ENCODE results near the gene SP7.
A peak's percentile ranks its signal among the peaks of the same experiment; 100 is the strongest.
"Not testable (repeated sequence)": the region's sequence is repeated elsewhere in the genome, so short reads cannot be mapped to it uniquely, and the experiment has no call there.

SP7 gene

GRCh38 chr12:53346491-53346890 is 10.3 kb upstream of the SP7 start:
- DNase-seq (ENCODE audit: low read depth), result no peak

- peak; percentile 43 for DNase-seq (ENCODE audit: low read depth)
Observed at GRCh38 chr12:53345486-53346188, 9.5 kb upstream of the SP7 start.

GRCh38 chr12:53344824-53345485 is 8.8 kb upstream of the SP7 start:
- peak; percentile 63 for DNase-seq (ENCODE audit: low read depth)

- no peak for DNase-seq (ENCODE audit: low read depth)
Observed at GRCh38 chr12:53344487-53344823, 8.3 kb upstream of the SP7 start.

- DNase-seq (ENCODE audit: low read depth), result no peak
Observed at GRCh38 chr12:53343969-53344368, 7.8 kb upstream of the SP7 start.

GRCh38 chr12:53343449-53343848 is 7.3 kb upstream of the SP7 start:
- DNase-seq (ENCODE audit: low read depth), result no peak

GRCh38 chr12:53340398-53340797 is 4.2 kb upstream of the SP7 start:
- DNase-seq (ENCODE audit: low read depth), result no peak

GRCh38 chr12:53338916-53339315 is 2.8 kb upstream of the SP7 start:
- DNase-seq (ENCODE audit: low read depth), result no peak

- no peak for DNase-seq (ENCODE audit: low read depth)
Observed at GRCh38 chr12:53338017-53338416, 1.9 kb upstream of the SP7 start.

GRCh38 chr12:53334822-53335221 is 1.3 kb downstream of the SP7 start:
- DNase-seq (ENCODE audit: low read depth), result no peak

- no peak for DNase-seq (ENCODE audit: low read depth)
Observed at GRCh38 chr12:53333845-53334244, 2.3 kb downstream of the SP7 start.

- no peak for DNase-seq (ENCODE audit: low read depth)
Observed at GRCh38 chr12:53333289-53333688, 2.9 kb downstream of the SP7 start.

GRCh38 chr12:53332744-53333143 is 3.4 kb downstream of the SP7 start:
- no peak for DNase-seq (ENCODE audit: low read depth)

- DNase-seq (ENCODE audit: low read depth), result not testable (repeated sequence)
Observed at GRCh38 chr12:53332339-53332738, 3.8 kb downstream of the SP7 start.

GRCh38 chr12:53330671-53331070 is 5.5 kb downstream of the SP7 start:
- DNase-seq (ENCODE audit: low read depth), result no peak

GRCh38 chr12:53328043-53328435 is 8.1 kb downstream of the SP7 start:
- no peak for DNase-seq (ENCODE audit: low read depth)

- DNase-seq (ENCODE audit: low read depth), result no peak
Observed at GRCh38 chr12:53327435-53328042, 8.6 kb downstream of the SP7 start.

GRCh38 chr12:53326460-53327185 is 9.5 kb downstream of the SP7 start:
- no peak for DNase-seq (ENCODE audit: low read depth)

- no peak for DNase-seq (ENCODE audit: low read depth)
Observed at GRCh38 chr12:53325511-53326061, 10.6 kb downstream of the SP7 start.

- peak; percentile 92 for DNase-seq (ENCODE audit: low read depth)
Observed at GRCh38 chr12:53324779-53325510, 11.2 kb downstream of the SP7 start.

GRCh38 chr12:53324113-53324778 is 11.9 kb downstream of the SP7 start:
- DNase-seq (ENCODE audit: low read depth), result no peak

Measured in fibroblast of the conjunctiva (primary cell).